ENCODE data around the gene TMEM9.

DNA sequence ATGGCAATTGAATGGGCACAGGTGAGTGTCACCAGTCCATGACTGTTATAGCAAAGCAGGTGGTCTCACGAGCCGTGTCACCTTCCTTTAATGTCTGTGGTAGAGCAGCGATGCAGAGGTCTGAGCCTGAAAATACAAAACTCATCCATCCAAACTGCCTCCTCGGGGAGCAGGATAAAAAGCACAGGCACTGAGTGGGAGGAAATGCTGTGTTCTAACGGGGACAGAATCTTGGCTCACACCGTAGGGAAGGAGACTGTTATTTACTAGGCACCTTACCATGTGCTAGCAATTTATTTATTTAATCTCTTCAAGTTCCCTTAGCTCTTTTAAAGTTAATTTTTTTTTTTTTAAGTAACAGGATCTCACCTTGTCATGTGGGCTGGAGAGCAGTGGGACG lies 28.5 kb downstream of the TMEM9 start:
- TF ChIP-seq POLR2A (IDR thresholded peaks at IDR 0.05; ENCODE audit: low read depth, low read length) = no peak
- no peak for TF ChIP-seq EZH2 (IDR thresholded peaks at IDR 0.05; ENCODE audit: borderline replicate concordance, low read depth, low read length, severe bottlenecking)
- TF ChIP-seq, protein P1, sequence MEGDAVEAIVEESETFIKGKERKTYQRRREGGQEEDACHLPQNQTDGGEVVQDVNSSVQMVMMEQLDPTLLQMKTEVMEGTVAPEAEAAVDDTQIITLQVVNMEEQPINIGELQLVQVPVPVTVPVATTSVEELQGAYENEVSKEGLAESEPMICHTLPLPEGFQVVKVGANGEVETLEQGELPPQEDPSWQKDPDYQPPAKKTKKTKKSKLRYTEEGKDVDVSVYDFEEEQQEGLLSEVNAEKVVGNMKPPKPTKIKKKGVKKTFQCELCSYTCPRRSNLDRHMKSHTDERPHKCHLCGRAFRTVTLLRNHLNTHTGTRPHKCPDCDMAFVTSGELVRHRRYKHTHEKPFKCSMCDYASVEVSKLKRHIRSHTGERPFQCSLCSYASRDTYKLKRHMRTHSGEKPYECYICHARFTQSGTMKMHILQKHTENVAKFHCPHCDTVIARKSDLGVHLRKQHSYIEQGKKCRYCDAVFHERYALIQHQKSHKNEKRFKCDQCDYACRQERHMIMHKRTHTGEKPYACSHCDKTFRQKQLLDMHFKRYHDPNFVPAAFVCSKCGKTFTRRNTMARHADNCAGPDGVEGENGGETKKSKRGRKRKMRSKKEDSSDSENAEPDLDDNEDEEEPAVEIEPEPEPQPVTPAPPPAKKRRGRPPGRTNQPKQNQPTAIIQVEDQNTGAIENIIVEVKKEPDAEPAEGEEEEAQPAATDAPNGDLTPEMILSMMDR (IDR thresholded peaks at IDR 0.05; ENCODE audit: extremely low read depth in 1 of 2, insufficient read depth in 1 of 2, low read depth in 1 of 2, low read length in 2 of 2) = no peak
- TF ChIP-seq FOS (IDR thresholded peaks at IDR 0.05; ENCODE audit: borderline replicate concordance, insufficient read depth, low read length) = no peak
- TF ChIP-seq POLR2AphosphoS5 (IDR thresholded peaks at IDR 0.05; ENCODE audit: insufficient read depth, low read depth, low read length) = no peak
- TF ChIP-seq JUN (IDR thresholded peaks at IDR 0.05; ENCODE audit: borderline replicate concordance, insufficient read depth, insufficient read length, low read depth) = no peak
- TF ChIP-seq GATA2 (IDR thresholded peaks at IDR 0.05; ENCODE audit: insufficient read depth, insufficient read length, low read depth, low read length) = no peak
- TF ChIP-seq, protein P2, sequence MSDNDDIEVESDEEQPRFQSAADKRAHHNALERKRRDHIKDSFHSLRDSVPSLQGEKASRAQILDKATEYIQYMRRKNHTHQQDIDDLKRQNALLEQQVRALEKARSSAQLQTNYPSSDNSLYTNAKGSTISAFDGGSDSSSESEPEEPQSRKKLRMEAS (IDR thresholded peaks at IDR 0.05; ENCODE audit: insufficient read depth, insufficient read length) = no peak
- no peak for TF ChIP-seq MYC (IDR thresholded peaks at IDR 0.05; ENCODE audit: low read depth, low read length)
